ENCODE data around the gene PLAAT2. TPM values are rescaled to one million over a fixed set of nuclear protein-coding genes. Genes with fewer than 3 reads are reported as not detected.
"Not testable (repeated sequence)": the region's sequence is repeated elsewhere in the genome, so short reads cannot be mapped to it uniquely, and the experiment has no call there.

Gene PLAAT2
- total and polyA plus RNA-seq, 2 donors (not counting 1 experiment from before 2014, with no cell fraction given), result 4.0 TPM; not detected in 1

- Histone ChIP-seq H3K9me3 (ENCODE audit: control extremely low read depth in 1 of 3, control insufficient read depth in 2 of 3, insufficient read depth in 1 of 3, low read length in 2 of 3) (peaks cover 0 to 17% (median 10%) of the 10 kb centered on the region in 3 donors), H3K4me3 (ENCODE audit: control extremely low read depth in 1 of 5, extremely low read depth in 1 of 5, insufficient read depth in 1 of 5, low read depth in 2 of 5, low read length in 4 of 5) (no peak overlapping the region), H3K79me2 (ENCODE audit: control insufficient read depth, insufficient read depth, low read length) (no peaks in the 10 kb centered on the region), H3K4me1 (ENCODE audit: control insufficient read depth in 2 of 2, insufficient read depth in 2 of 2, low read length in 2 of 2) (no peaks in the 10 kb centered on the region), H3K27me3 (replicated peaks in 1 of 4; ENCODE audit: control extremely low read depth in 1 of 4, control insufficient read depth in 3 of 4, insufficient read depth in 4 of 4, low read length in 3 of 4) (peaks cover 0 to 4% (median 0%) of the 10 kb centered on the region in 4 experiments), H3K9ac (ENCODE audit: low read length) (no peak overlapping the region), H3K4me2 (replicated peaks; ENCODE audit: low read depth, low read length, poor library complexity, severe bottlenecking) (no peak overlapping the region), H3K36me3 (replicated peaks in 1 of 2; ENCODE audit: control extremely low read depth in 1 of 2, control insufficient read depth in 1 of 2, extremely low read depth in 1 of 2, insufficient read depth in 2 of 2, low read length in 1 of 2) (no peaks in the 10 kb centered on the region), H2AFZ (ENCODE audit: insufficient read depth, low read depth, low read length, poor library complexity, severe bottlenecking) (no peak overlapping the region), H3K27ac (ENCODE audit: low read length in 2 of 2) (no peak overlapping the region), H4K20me1 (ENCODE audit: control insufficient read depth, insufficient read depth, low read length, poor library complexity, severe bottlenecking) (no peaks in the 10 kb centered on the region)
- POLR2A ChIA-PET, result no interaction called here
- Mint-ChIP-seq H3K4me3 (no peak overlapping the region), H3K27ac (no peak overlapping the region), H3K9me3 (ENCODE audit: insufficient read depth) (peaks cover 7% of the 10 kb centered on the region), H3K27me3 (peaks cover 12% of the 10 kb centered on the region), H3K4me1 (peaks cover 2% of the 10 kb centered on the region)
- CTCF ChIA-PET, result no interaction called here
- TF ChIP-seq EZH2 (IDR thresholded peaks at IDR 0.05; ENCODE audit: borderline replicate concordance, insufficient read depth, low read depth, low read length, poor library complexity, severe bottlenecking) (no peak), CTCF (IDR thresholded peaks at IDR 0.05) (no peak)
- intact Hi-C loops (cut with micrococcal nuclease), result no loop called here
- ATAC-seq (ENCODE audit: low read depth) (no peak), DNase-seq (no peak)
Observed at GRCh38 chr11:63583357-63583677, 20.1 kb upstream of the PLAAT2 start.

DNA sequence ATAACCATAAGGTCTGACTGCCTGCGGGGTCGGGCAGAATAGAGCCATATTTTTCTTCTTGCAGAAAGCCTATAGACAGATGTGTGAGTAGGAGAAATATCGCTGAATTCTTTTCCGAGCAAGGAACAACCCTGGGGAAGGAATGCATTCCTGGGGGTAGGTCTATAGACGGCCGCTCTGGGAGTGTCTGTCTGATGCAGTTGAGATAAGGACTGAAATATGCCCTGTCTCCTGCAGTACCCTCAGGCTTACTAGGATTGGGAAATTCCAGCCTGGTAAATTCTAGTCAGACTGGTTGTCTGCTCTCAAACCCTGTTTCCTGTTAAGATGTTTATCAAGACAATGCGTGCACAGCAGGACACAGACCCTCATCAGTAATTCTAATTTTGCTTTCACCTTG, 18.0 kb upstream of the PLAAT2 start:
- H3K4me3 ChIP-seq (ENCODE audit: control extremely low read depth in 1 of 5, extremely low read depth in 1 of 5, insufficient read depth in 1 of 5, low read depth in 2 of 5, low read length in 4 of 5); H3K27me3 Mint-ChIP-seq; DNase-seq; H3K36me3 ChIP-seq (replicated peaks in 1 of 2; ENCODE audit: control extremely low read depth in 1 of 2, control insufficient read depth in 1 of 2, extremely low read depth in 1 of 2, insufficient read depth in 2 of 2, low read length in 1 of 2); H3K27me3 ChIP-seq (replicated peaks in 1 of 4; ENCODE audit: control extremely low read depth in 1 of 4, control insufficient read depth in 3 of 4, insufficient read depth in 4 of 4, low read length in 3 of 4); POLR2A ChIA-PET; intact Hi-C loops (cut with micrococcal nuclease); H3K9ac ChIP-seq (ENCODE audit: low read length); H3K4me3 Mint-ChIP-seq; H3K4me1 Mint-ChIP-seq; H3K79me2 ChIP-seq (ENCODE audit: control insufficient read depth, insufficient read depth, low read length); H3K9me3 Mint-ChIP-seq (ENCODE audit: insufficient read depth); ATAC-seq (ENCODE audit: low read depth); H3K4me2 ChIP-seq (replicated peaks; ENCODE audit: low read depth, low read length, poor library complexity, severe bottlenecking); H4K20me1 ChIP-seq (ENCODE audit: control insufficient read depth, insufficient read depth, low read length, poor library complexity, severe bottlenecking); H3K4me1 ChIP-seq (ENCODE audit: control insufficient read depth in 2 of 2, insufficient read depth in 2 of 2, low read length in 2 of 2); H3K27ac ChIP-seq (ENCODE audit: low read length in 2 of 2); H3K27ac Mint-ChIP-seq; H2AFZ ChIP-seq (ENCODE audit: insufficient read depth, low read depth, low read length, poor library complexity, severe bottlenecking): not testable (repeated sequence)
- peaks cover 0 to 17% (median 7%) of the 10 kb centered on the region in 3 donors for H3K9me3 ChIP-seq (ENCODE audit: control extremely low read depth in 1 of 3, control insufficient read depth in 2 of 3, insufficient read depth in 1 of 3, low read length in 2 of 3)
- CTCF ChIA-PET, result interaction anchor here (1.5 kb wide), 1 partner anchor 157 kb away, joined by 3 read pairs; no protein-coding TSS in a partner anchor
- 100% methylated on average over 4 of the region's 7 CpGs for WGBS (ENCODE audit: insufficient coverage)

DNA sequence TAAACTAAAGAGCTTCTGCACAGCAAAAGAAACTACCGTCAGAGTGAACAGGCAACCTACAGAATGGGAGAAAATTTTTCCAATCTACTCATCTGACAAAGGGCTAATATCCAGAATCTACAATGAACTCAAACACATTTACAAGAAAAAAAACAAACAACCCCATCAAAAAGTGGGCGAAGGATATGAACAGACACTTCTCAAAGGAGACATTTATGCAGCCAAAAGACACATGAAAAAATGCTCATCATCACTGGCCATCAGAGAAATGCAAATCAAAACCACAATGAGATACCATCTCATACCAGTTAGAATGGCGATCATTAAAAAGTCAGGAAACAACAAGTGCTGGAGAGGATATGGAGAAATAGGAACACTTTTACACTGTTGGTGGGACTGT, 15.7 kb upstream of the PLAAT2 start:
- H3K4me3 Mint-ChIP-seq; H4K20me1 ChIP-seq (ENCODE audit: control insufficient read depth, insufficient read depth, low read length, poor library complexity, severe bottlenecking); H3K79me2 ChIP-seq (ENCODE audit: control insufficient read depth, insufficient read depth, low read length); ATAC-seq (ENCODE audit: low read depth); intact Hi-C loops (cut with micrococcal nuclease); H3K27me3 Mint-ChIP-seq; CTCF ChIA-PET; H3K36me3 ChIP-seq (replicated peaks in 1 of 2; ENCODE audit: control extremely low read depth in 1 of 2, control insufficient read depth in 1 of 2, extremely low read depth in 1 of 2, insufficient read depth in 2 of 2, low read length in 1 of 2); DNase-seq; H3K9ac ChIP-seq (ENCODE audit: low read length); H3K27ac Mint-ChIP-seq; H3K9me3 Mint-ChIP-seq (ENCODE audit: insufficient read depth); H3K4me3 ChIP-seq (ENCODE audit: control extremely low read depth in 1 of 5, extremely low read depth in 1 of 5, insufficient read depth in 1 of 5, low read depth in 2 of 5, low read length in 4 of 5); H3K27ac ChIP-seq (ENCODE audit: low read length in 2 of 2); POLR2A ChIA-PET; H3K27me3 ChIP-seq (replicated peaks in 1 of 4; ENCODE audit: control extremely low read depth in 1 of 4, control insufficient read depth in 3 of 4, insufficient read depth in 4 of 4, low read length in 3 of 4); H3K4me2 ChIP-seq (replicated peaks; ENCODE audit: low read depth, low read length, poor library complexity, severe bottlenecking); H2AFZ ChIP-seq (ENCODE audit: insufficient read depth, low read depth, low read length, poor library complexity, severe bottlenecking): not testable (repeated sequence)
- no CpG with 5 or more reads among the region's 3 CpGs for WGBS (ENCODE audit: insufficient coverage)
- Histone ChIP-seq H3K4me1 (ENCODE audit: control insufficient read depth in 2 of 2, insufficient read depth in 2 of 2, low read length in 2 of 2) (peaks cover 8 to 11% of the 10 kb centered on the region in 2 donors), H3K9me3 (ENCODE audit: control extremely low read depth in 1 of 3, control insufficient read depth in 2 of 3, insufficient read depth in 1 of 3, low read length in 2 of 3) (peaks cover 0 to 17% (median 7%) of the 10 kb centered on the region in 3 donors)
- H3K4me1 Mint-ChIP-seq, result peaks cover 10% of the 10 kb centered on the region
